Osteoblast (primary cell): ENCODE data around the gene YIF1B. TPM values are rescaled to one million over a fixed set of nuclear protein-coding genes. Genes with fewer than 3 reads are reported as not detected.

Source experiments
- DNase-seq: peaks from one replicate; pipeline ENCODE4 v3.0.0; 2011; ENCODE audit warnings: low spot score, mixed read lengths; ENCODE audit not compliant: insufficient read length; ENCODE audit errors: missing footprints
- H2AFZ ChIP-seq: 2 replicates; pipeline ENCODE4 v1.6.0; 2011; ENCODE audit warnings: mild to moderate bottlenecking, low read length
- H3K27ac ChIP-seq: 2 replicates; pipeline ENCODE4 v1.5.1; 2011; ENCODE audit warnings: mild to moderate bottlenecking, low read depth, low read length, moderate library complexity
- H3K27me3 ChIP-seq: 2 replicates; pipeline ENCODE4 v1.6.0; 2012; ENCODE audit warnings: mild to moderate bottlenecking, control low read depth, inconsistent platforms, low read length, moderate library complexity; ENCODE audit not compliant: insufficient read depth
- H3K36me3 ChIP-seq: 2 replicates; pipeline ENCODE4 v1.5.1; 2011; ENCODE audit warnings: mild to moderate bottlenecking, low read length, control low read depth, moderate library complexity; ENCODE audit not compliant: insufficient read depth
- H3K4me1 ChIP-seq: 2 replicates; pipeline ENCODE4 v1.5.1; 2011; ENCODE audit warnings: mild to moderate bottlenecking, low read length, control low read depth, moderate library complexity; ENCODE audit not compliant: insufficient read depth
- H3K4me2 ChIP-seq: 2 replicates; pipeline ENCODE4 v1.6.0; 2011; ENCODE audit warnings: mild to moderate bottlenecking, low read length; ENCODE audit not compliant: insufficient read depth
- H3K4me3 ChIP-seq: fragments of 200-600 bp; sonication (generic); 3 replicates; pipeline ENCODE4 v1.5.1; 2012; ENCODE audit warnings: mild to moderate bottlenecking, low read length, inconsistent platforms; ENCODE audit not compliant: insufficient read depth
- H3K79me2 ChIP-seq: 2 replicates; pipeline ENCODE4 v1.6.0; 2012; ENCODE audit warnings: mild to moderate bottlenecking, low read length, control low read depth, inconsistent platforms; ENCODE audit not compliant: insufficient read depth
- H3K9me3 ChIP-seq: 2 replicates; pipeline ENCODE4 v1.5.1; 2011; ENCODE audit warnings: low read depth, low read length, control low read depth
- H4K20me1 ChIP-seq: 2 replicates; pipeline ENCODE4 v1.6.0; 2012; ENCODE audit warnings: mild to moderate bottlenecking, low read length, control low read depth; ENCODE audit not compliant: insufficient read depth
- CTCF ChIP-seq: IDR thresholded peaks from 2 replicates; pipeline ENCODE4 v1.5.1; 2011; ENCODE audit warnings: mild to moderate bottlenecking, low read depth, low read length, moderate library complexity; ENCODE audit errors: extremely low read depth
- total RNA-seq: library from RNA; depleted of rRNA; stranded (reverse); fragments of >200 nt; gene quantifications from 2 replicates; pipeline ENCODE4 v1.2.3, GENCODE V29; 2012

The YIF1B gene
- total RNA-seq, 1 donor = 55.0 TPM

GRCh38 chr19:38289955-38290354 lies 25.8 kb downstream of the YIF1B start:
- Histone ChIP-seq H3K4me3 (no peak overlapping the region), H3K27ac (peak overlapping the region; percentile 78), H3K79me2 (no peaks in the 10 kb centered on the region), H3K27me3 (no peaks in the 10 kb centered on the region), H4K20me1 (no peaks in the 10 kb centered on the region), H3K9me3 (no peaks in the 10 kb centered on the region), H2AFZ (no peak overlapping the region), H3K4me2 (no peak overlapping the region), H3K36me3 (no peaks in the 10 kb centered on the region), H3K4me1 (peaks cover 24% of the 10 kb centered on the region)
- TF ChIP-seq CTCF = no peak
- DNase-seq = no peak

GRCh38 chr19:38288123-38288855 lies 27.5 kb downstream of the YIF1B start:
- DNase-seq = peak; percentile 35
- H2AFZ ChIP-seq = no peak overlapping the region

GRCh38 chr19:38287604-38288003 lies 28.1 kb downstream of the YIF1B start:
- H2AFZ ChIP-seq = peak overlapping the region; percentile 20
- no peaks in the 10 kb centered on the region for H3K9me3 ChIP-seq
- H3K4me3 ChIP-seq = no peak overlapping the region
- H3K36me3 ChIP-seq = no peaks in the 10 kb centered on the region
- H3K79me2 ChIP-seq = no peaks in the 10 kb centered on the region
- no peak for TF ChIP-seq CTCF
- H3K4me2 ChIP-seq = no peak overlapping the region
- H3K4me1 ChIP-seq = peaks cover 24% of the 10 kb centered on the region
- H3K27me3 ChIP-seq = no peaks in the 10 kb centered on the region
- no peak for DNase-seq
- no peak overlapping the region for H3K27ac ChIP-seq
- H4K20me1 ChIP-seq = no peaks in the 10 kb centered on the region

More at GRCh38 chr19:38288123-38288855, 27.5 kb downstream of the YIF1B start:
- no peaks in the 10 kb centered on the region for H3K9me3 ChIP-seq
- H3K4me1 ChIP-seq = peaks cover 24% of the 10 kb centered on the region
- H4K20me1 ChIP-seq = no peaks in the 10 kb centered on the region
- H3K4me2 ChIP-seq = no peak overlapping the region
- no peak for TF ChIP-seq CTCF
- no peak overlapping the region for H3K4me3 ChIP-seq
- no peak overlapping the region for H3K27ac ChIP-seq
- H3K79me2 ChIP-seq = no peaks in the 10 kb centered on the region
- no peaks in the 10 kb centered on the region for H3K36me3 ChIP-seq
- no peaks in the 10 kb centered on the region for H3K27me3 ChIP-seq

DNA sequence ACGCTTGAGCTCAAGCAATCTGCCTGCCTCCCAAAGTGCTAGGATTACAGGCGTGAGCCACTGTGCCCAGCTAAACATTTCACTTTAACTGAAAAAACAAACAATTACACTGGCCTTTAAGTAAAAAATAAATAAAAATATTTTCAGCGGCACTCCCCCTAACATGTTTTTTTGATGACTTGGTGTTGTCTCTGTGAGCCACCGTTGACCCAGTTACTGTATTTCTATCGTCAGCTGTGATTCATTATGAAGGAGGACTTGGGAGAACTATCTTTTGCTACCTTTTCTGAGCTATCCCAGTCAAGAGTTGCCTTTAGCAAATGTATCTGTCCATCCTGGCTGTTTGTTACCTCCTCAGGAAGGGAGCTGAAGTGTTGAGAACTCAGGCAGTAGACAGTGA lies 30.2 kb downstream of the YIF1B start:
- Histone ChIP-seq H3K4me3 (no peak overlapping the region), H3K27ac (peak overlapping the region; percentile 20), H4K20me1 (no peaks in the 10 kb centered on the region), H3K79me2 (no peaks in the 10 kb centered on the region), H3K27me3 (no peaks in the 10 kb centered on the region), H3K4me2 (peak overlapping the region; percentile 38), H2AFZ (peak overlapping the region; percentile 71), H3K9me3 (no peaks in the 10 kb centered on the region), H3K36me3 (no peaks in the 10 kb centered on the region), H3K4me1 (peaks cover 18% of the 10 kb centered on the region)
- no peak for TF ChIP-seq CTCF
- DNase-seq = peak; percentile 95
